HL-60/S4 treated with phorbol 12-myristate 13-acetate at 8.2 ng/mL for 4 days and 3 days (cell line): Measurements from ENCODE around the gene TMEM178A.
"Not testable (repeated sequence)": the region's sequence is repeated elsewhere in the genome, so short reads cannot be mapped to it uniquely, and the experiment has no call there.

ENCODE experiments used
- in situ Hi-C: fragments of 300-500 bp; cut with MboI; formaldehyde crosslinking; loops from 2 replicates; pipeline ENCODE4 v1.15.0; 2022; ENCODE audit warnings: low sequenced_read_pairs

TMEM178A gene

GRCh38 chr2:39665811-39666490 lies at the start of gene TMEM178A:
TMEM178A (plus strand) TSS chr2:39665917; CDS start chr2:39665975, 58 bp downstream.
- in situ Hi-C loops = no loop called here

DNA sequence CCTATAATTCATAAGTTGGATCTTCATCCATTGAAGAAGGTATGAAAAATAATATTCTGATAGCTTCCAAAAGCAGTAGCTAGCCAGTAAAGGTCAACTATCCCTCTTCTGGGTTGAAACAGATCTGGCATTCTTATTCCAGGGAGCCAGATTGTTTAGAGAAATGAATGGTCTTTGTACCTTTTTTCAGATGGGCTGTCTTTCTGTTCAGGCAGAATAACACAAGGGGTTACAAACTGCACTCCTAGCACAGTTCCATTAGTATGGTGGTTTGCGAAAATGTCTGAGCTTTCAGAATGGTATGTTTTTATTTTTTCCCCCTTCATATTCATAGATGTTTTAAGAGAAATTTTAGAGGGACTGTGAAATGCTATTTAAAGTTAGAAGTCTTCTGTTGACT lies 47.5 kb upstream of the TMEM178A start:
- in situ Hi-C loops = no loop called here

DNA sequence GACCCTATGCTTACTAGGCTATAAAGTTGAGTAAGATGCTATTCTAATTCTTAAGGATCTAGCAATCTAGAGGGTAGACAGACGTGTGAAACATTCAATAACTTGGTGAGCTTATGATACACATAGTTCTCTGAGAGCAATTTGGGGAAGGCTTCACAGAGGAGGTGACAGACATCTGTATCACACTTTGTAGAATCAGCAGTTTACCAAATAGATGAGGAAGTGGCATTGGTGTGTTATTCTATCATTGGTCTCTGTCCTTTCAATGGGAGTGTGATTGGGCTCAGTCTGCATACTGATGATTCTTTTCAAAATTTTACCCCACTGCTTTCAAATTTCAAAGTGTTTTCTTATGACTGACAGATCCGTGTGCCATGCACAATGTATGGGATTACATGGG lies 47.0 kb upstream of the TMEM178A start:
- in situ Hi-C loops = no loop called here

- in situ Hi-C loops = no loop called here
Measured at GRCh38 chr2:39620067-39620466, 45.6 kb upstream of the TMEM178A start.

DNA sequence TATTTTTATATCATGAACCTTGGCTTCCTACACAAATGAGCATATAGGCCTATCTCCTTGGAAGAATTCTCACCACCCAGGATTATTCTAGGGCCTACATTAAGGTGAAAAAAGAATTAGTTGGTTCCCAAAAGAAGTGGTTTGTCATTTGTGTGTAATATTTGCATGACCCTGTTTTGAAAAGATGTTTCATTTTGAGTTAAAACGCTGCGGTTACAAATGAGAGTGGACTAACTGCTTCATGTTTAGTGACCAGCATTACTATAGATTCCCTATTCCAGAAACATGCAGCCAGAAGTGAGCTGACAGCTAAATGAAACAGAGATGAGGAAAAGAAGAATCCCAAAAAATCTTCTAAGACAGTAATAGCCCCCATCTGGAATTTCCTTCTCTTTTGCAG lies 44.1 kb upstream of the TMEM178A start:
- in situ Hi-C loops = no loop called here

- in situ Hi-C loops = no loop called here
Measured at GRCh38 chr2:39622860-39623259, 42.9 kb upstream of the TMEM178A start.

- in situ Hi-C loops = no loop called here
Measured at GRCh38 chr2:39623917-39624316, 41.8 kb upstream of the TMEM178A start.

DNA sequence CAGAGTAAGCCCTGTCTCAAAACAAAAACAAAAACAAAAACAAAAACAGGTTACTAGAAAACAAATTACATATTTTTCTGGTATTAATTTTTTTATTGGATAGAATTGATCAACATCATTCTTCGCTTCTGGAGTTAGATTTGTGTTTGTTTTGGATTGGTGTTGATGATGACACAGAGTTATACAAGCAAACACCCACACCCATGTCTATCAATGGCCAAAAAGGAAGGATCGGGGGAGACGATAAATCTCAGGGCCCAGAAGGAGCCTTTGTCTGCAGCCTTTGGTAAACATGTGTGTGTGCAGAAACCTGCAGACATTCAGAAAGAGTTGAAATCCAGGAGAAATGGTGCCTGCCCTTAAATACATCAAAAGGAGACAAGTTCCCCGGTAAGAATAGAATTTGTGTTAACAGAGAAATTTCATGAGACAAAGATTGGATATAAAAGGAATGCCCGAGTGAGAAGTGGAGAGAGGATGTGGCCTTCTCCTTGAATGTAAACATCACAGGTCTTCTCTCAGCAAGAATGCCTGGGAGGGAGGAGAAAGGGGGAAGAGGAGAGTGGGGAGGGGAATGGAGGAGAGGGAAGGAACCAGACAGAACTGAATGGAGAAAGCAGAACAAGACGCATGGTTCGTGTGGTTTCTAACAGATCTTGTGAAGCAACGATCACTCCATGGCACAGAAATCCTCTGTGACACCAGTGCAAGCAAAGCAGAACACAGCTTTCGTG lies 40.4 kb upstream of the TMEM178A start:
- in situ Hi-C loops = no loop called here

GRCh38 chr2:39625927-39626270 lies 39.8 kb upstream of the TMEM178A start:
- in situ Hi-C loops = no loop called here

DNA sequence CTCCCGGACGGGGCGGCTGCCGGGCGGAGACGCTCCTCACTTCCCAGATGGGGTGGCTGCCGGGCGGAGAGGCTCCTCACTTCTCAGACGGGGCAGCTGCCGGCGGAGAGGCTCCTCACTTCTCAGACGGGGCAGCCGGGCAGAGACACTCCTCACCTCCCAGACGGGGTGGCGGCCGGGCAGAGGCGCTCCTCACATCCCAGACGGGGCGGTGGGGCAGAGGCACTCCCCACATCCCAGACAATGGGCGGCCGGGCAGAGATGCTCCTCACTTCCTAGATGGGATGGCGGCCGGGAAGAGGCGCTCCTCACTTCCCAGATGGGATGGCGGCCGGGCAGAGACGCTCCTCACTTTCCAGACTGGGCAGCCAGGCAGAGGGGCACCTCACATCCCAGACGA lies 37.4 kb upstream of the TMEM178A start:
- in situ Hi-C loops = not testable (repeated sequence)

DNA sequence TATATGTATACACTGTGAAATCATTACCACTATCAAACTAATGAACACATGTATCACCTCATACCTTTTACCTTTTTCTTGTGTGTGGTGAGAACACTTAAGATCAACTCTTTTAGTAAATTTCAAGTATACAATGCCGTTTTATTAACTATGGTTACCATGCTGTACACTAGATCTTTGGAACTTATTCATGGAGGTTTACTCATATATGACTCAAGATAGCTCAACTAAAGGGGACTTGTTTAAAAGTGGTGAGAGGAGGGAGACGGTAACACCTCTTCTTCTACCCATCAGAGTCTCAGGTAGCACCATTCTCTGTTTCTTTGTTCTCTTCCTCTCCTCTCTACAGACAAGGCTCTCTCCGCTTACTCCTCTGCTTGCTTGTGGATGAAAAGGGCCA lies 36.1 kb upstream of the TMEM178A start:
- in situ Hi-C loops = no loop called here

GRCh38 chr2:39631256-39631655 lies 34.5 kb upstream of the TMEM178A start:
- in situ Hi-C loops = no loop called here

- in situ Hi-C loops = no loop called here
Measured at GRCh38 chr2:39631718-39632117, 34.0 kb upstream of the TMEM178A start.

DNA sequence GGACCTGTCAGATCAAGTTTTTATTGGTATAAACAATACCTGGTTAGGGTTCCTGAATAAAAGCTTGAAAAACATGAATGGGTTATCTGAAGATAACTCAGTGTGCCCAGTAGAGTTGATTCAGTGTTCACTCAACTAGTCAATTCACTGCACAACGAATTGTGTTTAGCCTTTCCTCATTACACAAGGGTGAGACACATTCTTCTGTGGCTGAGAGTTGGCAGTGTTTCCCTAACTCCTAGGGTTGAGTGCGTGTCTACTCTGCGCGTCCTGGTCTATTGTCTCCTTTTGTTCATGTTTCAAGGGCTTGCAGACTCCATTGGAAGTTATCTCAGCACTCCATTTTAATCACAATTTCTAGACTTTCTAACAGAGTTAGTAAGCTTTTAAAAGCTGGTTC lies 32.8 kb upstream of the TMEM178A start:
- in situ Hi-C loops = no loop called here

DNA sequence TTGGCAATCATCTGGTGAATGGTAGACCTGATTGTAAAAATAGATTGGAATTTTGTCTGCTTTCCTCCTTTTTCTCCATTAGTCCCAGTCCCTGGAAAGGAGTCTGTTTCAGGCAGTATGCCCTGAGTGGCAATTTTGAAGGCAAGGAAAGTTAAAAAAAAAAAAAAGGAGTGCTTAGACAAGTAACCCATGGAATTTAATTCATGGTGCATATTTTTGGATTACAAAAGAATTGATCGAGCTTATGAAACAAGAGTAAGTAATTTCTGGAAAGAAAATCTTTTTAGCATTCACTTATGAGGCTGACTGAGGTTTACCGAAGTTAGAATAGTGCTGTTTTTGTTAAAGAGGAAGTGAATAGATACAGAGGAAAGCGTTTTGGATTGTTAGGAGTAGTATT lies 29.4 kb upstream of the TMEM178A start:
- in situ Hi-C loops = no loop called here

DNA sequence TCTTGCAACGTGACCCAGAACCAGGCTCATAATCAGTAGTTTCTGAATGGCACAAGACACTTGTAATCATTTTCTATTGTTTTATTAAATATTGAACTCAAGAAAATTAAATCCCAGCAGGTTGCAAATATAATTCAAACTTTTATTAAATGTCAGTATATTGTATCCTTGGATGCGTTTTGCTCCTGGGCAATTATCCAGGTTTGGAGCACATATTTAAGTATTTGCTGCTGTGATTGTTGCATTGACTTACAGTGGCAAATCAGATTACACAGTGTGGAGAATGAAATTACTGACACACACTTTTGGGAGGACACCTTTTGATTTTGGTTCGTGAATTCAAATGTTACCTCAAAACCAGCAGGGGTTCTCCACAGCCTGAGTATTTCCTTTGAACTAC lies 27.1 kb upstream of the TMEM178A start:
- in situ Hi-C loops = no loop called here

- in situ Hi-C loops = no loop called here
Measured at GRCh38 chr2:39640107-39640506, 25.6 kb upstream of the TMEM178A start.

- in situ Hi-C loops = no loop called here
Measured at GRCh38 chr2:39640681-39641080, 25.0 kb upstream of the TMEM178A start.

DNA sequence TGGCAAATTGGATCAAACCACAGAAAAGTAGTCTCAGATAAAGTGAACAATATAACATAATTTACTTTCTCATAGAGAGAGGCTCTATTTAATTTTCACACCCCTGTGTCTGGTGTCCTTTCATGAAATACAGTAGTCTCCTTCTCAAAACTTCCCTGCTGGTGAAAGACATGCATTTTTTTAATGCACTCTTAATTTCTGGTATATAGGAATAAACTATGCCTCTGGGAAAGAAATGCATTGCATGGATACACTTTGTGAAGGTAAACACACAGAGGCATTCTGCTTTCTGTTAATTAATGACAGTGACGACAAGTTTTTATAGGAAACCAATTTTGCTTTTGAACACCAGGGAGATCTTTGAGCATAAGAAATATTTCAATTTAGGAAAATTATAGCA lies 24.1 kb upstream of the TMEM178A start:
- in situ Hi-C loops = no loop called here

GRCh38 chr2:39642051-39642718 lies 23.5 kb upstream of the TMEM178A start:
- in situ Hi-C loops = no loop called here

DNA sequence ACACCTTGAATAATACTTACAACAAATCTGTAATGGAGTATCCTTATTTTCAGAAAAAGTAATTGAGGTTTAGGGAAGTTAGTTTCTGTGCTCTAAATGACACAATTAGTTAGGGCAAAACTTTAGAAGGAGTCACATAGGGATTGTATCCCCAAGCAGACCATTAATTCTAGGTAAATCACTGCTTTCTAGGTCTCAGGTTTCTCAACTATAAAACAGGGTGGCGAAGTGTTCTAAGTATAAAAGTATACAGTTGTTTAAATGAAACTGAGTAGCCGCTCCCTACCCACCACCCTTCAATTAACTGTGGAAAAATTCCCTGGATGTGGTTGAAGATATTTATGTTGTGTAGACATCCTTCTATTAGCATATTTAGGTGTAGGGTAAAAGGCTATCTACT lies 19.9 kb upstream of the TMEM178A start:
- in situ Hi-C loops = no loop called here

GRCh38 chr2:39646267-39646666 lies 19.4 kb upstream of the TMEM178A start:
- in situ Hi-C loops = no loop called here
